Tibial nerve (tissue), 4 donors: ENCODE measurements around the gene ATG4D.

Experiments
- EP300 ChIP-seq, 2 donors: sonication (generic); formaldehyde crosslinking; IDR thresholded peaks; one replicate each; pipeline ENCODE4 v1.6.1; 2017; ENCODE audit warnings: antibody characterized with exemption in 2 of 2, mild to moderate bottlenecking in 1 of 2
- POLR2A ChIP-seq, 2 donors: fragments of 450-650 bp; IDR thresholded peaks; one replicate each; pipeline ENCODE4 v1.6.1; 2017; ENCODE audit warnings: antibody characterized with exemption in 2 of 2, mild to moderate bottlenecking in 2 of 2, moderate library complexity in 2 of 2
- TF ChIP-seq, protein P1 (sequence below), 5 experiments: fragments of 200-600 bp in 3 of 5; fragments of 450-650 bp in 2 of 5; sonication (generic) in 3 of 5; IDR thresholded peaks; one replicate each; pipeline ENCODE4 v1.5.1; 2016 to 2019; ENCODE audit warnings: antibody characterized with exemption in 5 of 5, mild to moderate bottlenecking in 3 of 5, moderate library complexity in 2 of 5

DNA sequence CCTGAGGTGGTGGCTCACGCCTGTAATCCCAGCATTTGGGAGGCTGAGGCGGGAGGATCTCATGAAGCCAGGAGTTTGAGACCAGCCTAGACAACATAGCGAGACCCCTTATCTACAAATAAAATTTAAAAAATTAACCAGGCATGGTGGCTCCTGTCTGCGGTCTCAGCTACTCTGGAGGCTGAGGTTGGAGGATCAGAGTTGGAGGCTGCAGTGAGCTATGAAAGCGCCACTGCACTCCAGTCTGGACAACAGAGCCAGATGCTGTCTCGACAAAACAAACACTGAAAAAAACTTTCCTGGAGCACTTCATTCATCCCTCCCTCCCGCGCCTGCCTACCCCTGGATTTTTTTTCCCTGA, 665 bp upstream of the ATG4D start:
- TF ChIP-seq, protein P1, sequence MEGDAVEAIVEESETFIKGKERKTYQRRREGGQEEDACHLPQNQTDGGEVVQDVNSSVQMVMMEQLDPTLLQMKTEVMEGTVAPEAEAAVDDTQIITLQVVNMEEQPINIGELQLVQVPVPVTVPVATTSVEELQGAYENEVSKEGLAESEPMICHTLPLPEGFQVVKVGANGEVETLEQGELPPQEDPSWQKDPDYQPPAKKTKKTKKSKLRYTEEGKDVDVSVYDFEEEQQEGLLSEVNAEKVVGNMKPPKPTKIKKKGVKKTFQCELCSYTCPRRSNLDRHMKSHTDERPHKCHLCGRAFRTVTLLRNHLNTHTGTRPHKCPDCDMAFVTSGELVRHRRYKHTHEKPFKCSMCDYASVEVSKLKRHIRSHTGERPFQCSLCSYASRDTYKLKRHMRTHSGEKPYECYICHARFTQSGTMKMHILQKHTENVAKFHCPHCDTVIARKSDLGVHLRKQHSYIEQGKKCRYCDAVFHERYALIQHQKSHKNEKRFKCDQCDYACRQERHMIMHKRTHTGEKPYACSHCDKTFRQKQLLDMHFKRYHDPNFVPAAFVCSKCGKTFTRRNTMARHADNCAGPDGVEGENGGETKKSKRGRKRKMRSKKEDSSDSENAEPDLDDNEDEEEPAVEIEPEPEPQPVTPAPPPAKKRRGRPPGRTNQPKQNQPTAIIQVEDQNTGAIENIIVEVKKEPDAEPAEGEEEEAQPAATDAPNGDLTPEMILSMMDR (IDR thresholded peaks at IDR 0.05) = no peak
- TF ChIP-seq POLR2A (IDR thresholded peaks at IDR 0.05) (no peak), EP300 (IDR thresholded peaks at IDR 0.05) (no peak)
